ENCODE measurements around the gene TANGO2. TPM values are rescaled to one million over a fixed set of nuclear protein-coding genes. Genes with fewer than 3 reads are reported as not detected.
A peak's percentile ranks its signal among the peaks of the same experiment; 100 is the strongest.

The TANGO2 gene
- total and polyA plus RNA-seq, 5 donors from 2014 or later = 39.5 to 48.4 (median 43.2) TPM

GRCh38 chr22:20019661-20020532, 1.0 kb upstream of the TANGO2 start:
- Mint-ChIP-seq H3K9me3 (peaks cover 0 to 1% (median 0%) of the 10 kb centered on the region in 7 donors), H3K27me3 (peaks cover 11% of the 10 kb centered on the region), H3K27ac (peak overlapping the region; percentile 91 to 93 (median 92)), H3K4me1 (peaks cover 0 to 53% (median 23%) of the 10 kb centered on the region in 4 donors), H3K36me3 (no peaks in the 10 kb centered on the region), H3K4me3 (peak overlapping the region; percentile 90 to 95 (median 93))
- Histone ChIP-seq H3K4me1 (ENCODE audit: control insufficient read depth, insufficient read depth, low read length, poor library complexity, severe bottlenecking) (peaks cover 49% of the 10 kb centered on the region), H3K27me3 (ENCODE audit: control insufficient read depth, insufficient read depth, low read length) (no peaks in the 10 kb centered on the region), H3K4me3 (ENCODE audit: low read depth, low read length) (peak overlapping the region; percentile 79), H3K36me3 (ENCODE audit: control insufficient read depth, insufficient read depth, low read length) (no peaks in the 10 kb centered on the region), H3K9me3 (ENCODE audit: control insufficient read depth in 2 of 2, low read length in 2 of 2) (no peaks in the 10 kb centered on the region), H3K27ac (ENCODE audit: insufficient read depth, low read length, poor library complexity, severe bottlenecking) (peak overlapping the region; percentile 71)
- no peak for DNase-seq
- ATAC-seq (ENCODE audit: low read depth in 2 of 2) = no peak

DNA sequence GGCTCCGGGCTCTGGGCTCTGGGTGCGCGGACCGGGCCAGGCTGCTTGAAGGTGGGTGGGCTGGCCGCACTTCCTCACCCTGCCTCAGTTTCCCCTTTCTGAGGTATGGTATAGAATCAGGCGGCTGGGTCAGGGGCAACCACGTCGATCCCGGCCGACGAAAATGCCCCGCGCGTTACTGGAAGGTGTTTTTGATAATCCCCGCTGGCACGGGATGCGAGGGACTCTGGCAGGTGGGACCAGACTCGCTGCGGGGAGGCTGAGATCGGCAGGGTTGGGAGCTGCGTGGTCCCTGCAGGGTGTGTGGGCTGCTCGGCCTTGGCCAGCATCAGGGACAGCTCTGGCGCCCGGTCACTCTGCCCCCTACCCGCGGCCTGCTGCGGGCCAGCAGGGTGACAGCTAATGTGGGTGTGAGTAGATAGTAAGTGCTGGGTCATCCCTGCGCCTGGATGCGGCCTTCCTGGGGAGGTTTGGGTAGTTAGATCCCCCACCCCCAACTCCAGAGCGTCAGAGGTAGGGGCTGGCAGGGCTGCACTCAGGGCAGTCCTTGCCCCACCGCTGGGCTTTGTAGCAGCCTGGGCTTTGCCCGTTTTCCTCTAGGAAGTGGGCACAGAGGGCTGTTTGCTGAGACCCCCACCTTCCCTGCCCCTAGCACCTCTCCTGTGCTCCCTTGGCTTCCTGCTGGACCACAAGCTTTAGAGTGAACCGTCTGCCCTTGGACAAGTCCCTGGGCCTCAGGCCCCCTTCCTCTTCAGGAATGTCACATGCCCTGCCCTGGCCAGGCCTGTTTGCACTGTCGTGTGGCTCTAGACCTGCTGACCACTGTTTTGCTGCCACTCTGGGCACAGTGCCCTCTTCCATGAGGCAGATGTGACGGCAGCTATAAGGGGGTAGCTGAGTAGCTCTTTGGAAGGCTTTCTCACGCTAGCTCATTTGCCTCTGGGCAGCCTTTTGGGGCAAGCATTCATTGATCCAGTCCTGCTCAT, 579 bp downstream of the TANGO2 start:
- Mint-ChIP-seq H3K4me3 (peak overlapping the region; percentile 92 to 96 (median 94)), H3K9me3 (peaks cover 0 to 3% (median 0%) of the 10 kb centered on the region in 7 donors), H3K36me3 (peaks cover 5% of the 10 kb centered on the region), H3K27me3 (peaks cover 4% of the 10 kb centered on the region), H3K27ac (peak overlapping the region; percentile 74 to 93 (median 92)), H3K4me1 (peaks cover 0 to 63% (median 23%) of the 10 kb centered on the region in 4 donors)
- Histone ChIP-seq H3K4me3 (ENCODE audit: low read depth, low read length) (peak overlapping the region; percentile 77), H3K36me3 (ENCODE audit: control insufficient read depth, insufficient read depth, low read length) (no peaks in the 10 kb centered on the region), H3K27ac (ENCODE audit: insufficient read depth, low read length, poor library complexity, severe bottlenecking) (peak overlapping the region; percentile 78), H3K27me3 (ENCODE audit: control insufficient read depth, insufficient read depth, low read length) (no peaks in the 10 kb centered on the region), H3K9me3 (ENCODE audit: control insufficient read depth in 2 of 2, low read length in 2 of 2) (no peaks in the 10 kb centered on the region), H3K4me1 (ENCODE audit: control insufficient read depth, insufficient read depth, low read length, poor library complexity, severe bottlenecking) (peaks cover 43% of the 10 kb centered on the region)
- ATAC-seq (ENCODE audit: low read depth in 2 of 2) (no peak), DNase-seq (peak in 1 of 3 donors; percentile 32)

DNA sequence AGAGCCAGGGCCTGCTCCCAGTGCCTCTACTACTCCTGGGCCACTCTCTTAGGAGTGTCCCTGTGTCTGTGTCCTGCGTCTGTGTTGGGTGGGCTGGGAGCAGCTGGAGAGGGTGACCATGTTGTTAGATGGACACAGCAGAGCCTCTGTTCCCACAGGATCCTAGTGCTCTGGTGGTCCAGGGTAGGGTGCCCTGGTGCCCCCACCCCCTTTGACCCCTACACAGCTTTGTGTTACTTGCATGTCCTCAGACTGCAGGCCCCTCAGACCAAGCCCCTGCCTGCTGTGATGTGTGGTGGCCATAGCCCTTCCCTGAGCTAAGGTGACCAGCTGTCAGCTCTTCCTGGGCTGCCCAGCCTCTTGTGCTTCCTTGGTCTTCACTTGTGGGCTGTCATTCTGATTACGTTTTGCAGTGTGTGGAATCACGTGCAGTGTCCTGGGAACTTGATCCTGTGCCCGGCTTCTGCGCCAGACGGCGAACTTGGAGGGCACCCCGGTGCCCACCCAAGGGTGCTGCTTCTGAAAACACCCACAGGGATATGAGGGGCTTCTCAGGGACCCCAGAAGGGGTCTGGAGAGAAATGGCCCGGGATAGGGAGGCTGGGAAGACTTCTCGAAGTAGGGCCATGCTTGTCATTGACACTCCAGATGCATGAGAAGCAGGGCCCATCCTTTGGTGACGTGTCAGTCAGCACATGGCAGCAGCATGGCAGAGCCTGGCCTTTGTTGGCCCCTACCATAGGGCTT, 1.5 kb downstream of the TANGO2 start:
- ATAC-seq (ENCODE audit: low read depth in 2 of 2) (no peak), DNase-seq (no peak)
- H3K9me3 Mint-ChIP-seq = peaks cover 0 to 3% (median 0%) of the 10 kb centered on the region in 7 donors
- peak overlapping the region; percentile 74 to 93 (median 92) for H3K27ac Mint-ChIP-seq
- Histone ChIP-seq H3K27me3 (ENCODE audit: control insufficient read depth, insufficient read depth, low read length) (no peaks in the 10 kb centered on the region), H3K9me3 (ENCODE audit: control insufficient read depth in 2 of 2, low read length in 2 of 2) (no peaks in the 10 kb centered on the region), H3K4me1 (ENCODE audit: control insufficient read depth, insufficient read depth, low read length, poor library complexity, severe bottlenecking) (peaks cover 42% of the 10 kb centered on the region), H3K4me3 (ENCODE audit: low read depth, low read length) (peak overlapping the region; percentile 77), H3K36me3 (ENCODE audit: control insufficient read depth, insufficient read depth, low read length) (no peaks in the 10 kb centered on the region), H3K27ac (ENCODE audit: insufficient read depth, low read length, poor library complexity, severe bottlenecking) (no peak overlapping the region)
- peak overlapping the region; percentile 92 to 96 (median 94) for H3K4me3 Mint-ChIP-seq
- peaks cover 1% of the 10 kb centered on the region for H3K27me3 Mint-ChIP-seq
- H3K36me3 Mint-ChIP-seq = peaks cover 5% of the 10 kb centered on the region
- peaks cover 0 to 66% (median 25%) of the 10 kb centered on the region in 4 donors for H3K4me1 Mint-ChIP-seq

DNA sequence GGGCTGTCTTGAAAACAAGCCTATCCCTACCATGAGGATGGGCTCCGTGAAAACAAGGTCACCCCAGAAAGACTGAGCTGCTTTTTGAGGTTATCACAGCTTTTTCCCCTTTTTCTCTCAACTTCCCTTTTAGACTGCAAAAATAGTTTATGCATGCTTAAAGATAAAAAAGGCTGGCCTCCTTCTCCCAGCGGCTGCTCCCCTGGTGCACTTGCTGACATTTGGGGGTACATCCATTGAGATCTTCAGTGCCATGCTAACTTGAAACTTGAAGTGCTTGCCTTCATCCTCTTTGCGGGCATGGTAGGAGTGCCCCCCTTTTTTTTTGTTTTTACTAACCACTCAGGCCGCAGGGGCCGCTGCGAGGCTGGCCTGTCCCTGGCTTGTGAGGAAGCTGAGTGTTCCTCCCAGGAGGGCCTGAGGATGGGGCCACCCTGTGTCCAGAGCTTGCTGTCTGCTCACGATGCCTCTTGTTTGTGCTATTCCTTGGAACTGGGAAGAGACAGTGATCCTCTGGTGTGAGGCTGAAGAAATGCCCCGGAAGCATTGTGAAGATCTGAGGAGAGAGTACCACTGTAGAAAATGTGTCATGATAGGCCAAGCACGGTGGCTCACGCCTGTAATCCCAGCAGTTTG, 2.2 kb downstream of the TANGO2 start:
- DNase-seq (no peak), ATAC-seq (ENCODE audit: low read depth in 2 of 2) (no peak)
- Mint-ChIP-seq H3K36me3 (peaks cover 5% of the 10 kb centered on the region), H3K27ac (peak overlapping the region in 2 of 3 donors; percentile 35 to 36), H3K4me1 (peaks cover 3 to 65% (median 27%) of the 10 kb centered on the region in 4 donors), H3K4me3 (peak overlapping the region; percentile 92 to 96 (median 94)), H3K27me3 (no peaks in the 10 kb centered on the region), H3K9me3 (peaks cover 0 to 3% (median 0%) of the 10 kb centered on the region in 7 donors)
- no peaks in the 10 kb centered on the region for H3K9me3 ChIP-seq (ENCODE audit: control insufficient read depth in 2 of 2, low read length in 2 of 2)
- no peaks in the 10 kb centered on the region for H3K36me3 ChIP-seq (ENCODE audit: control insufficient read depth, insufficient read depth, low read length)
- no peak overlapping the region for H3K27ac ChIP-seq (ENCODE audit: insufficient read depth, low read length, poor library complexity, severe bottlenecking)
- no peaks in the 10 kb centered on the region for H3K27me3 ChIP-seq (ENCODE audit: control insufficient read depth, insufficient read depth, low read length)
- H3K4me3 ChIP-seq (ENCODE audit: low read depth, low read length) = no peak overlapping the region
- peaks cover 38% of the 10 kb centered on the region for H3K4me1 ChIP-seq (ENCODE audit: control insufficient read depth, insufficient read depth, low read length, poor library complexity, severe bottlenecking)

DNA sequence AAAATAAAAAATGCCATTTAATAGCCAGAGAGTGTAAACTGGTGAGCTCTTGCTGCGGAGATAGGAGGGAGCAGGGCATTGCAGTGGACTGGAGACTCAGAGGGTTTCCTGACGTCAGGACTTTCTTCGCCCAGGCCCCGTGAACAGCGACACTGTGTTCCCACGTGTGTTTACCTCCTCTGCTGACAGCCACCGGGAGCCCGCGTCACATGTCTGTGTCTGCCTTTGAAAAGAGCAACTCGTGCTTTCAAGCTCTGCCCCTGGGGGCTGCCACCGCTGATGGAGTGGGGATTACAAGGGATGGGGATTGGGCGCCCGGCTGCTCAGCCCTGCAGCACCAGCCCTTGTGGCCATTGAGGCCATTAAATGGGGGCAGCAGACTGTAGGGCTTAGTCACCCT, 3.3 kb downstream of the TANGO2 start:
- no peaks in the 10 kb centered on the region for H3K36me3 ChIP-seq (ENCODE audit: control insufficient read depth, insufficient read depth, low read length)
- Mint-ChIP-seq H3K27me3 (no peaks in the 10 kb centered on the region), H3K36me3 (peaks cover 5% of the 10 kb centered on the region), H3K4me1 (peaks cover 4 to 71% (median 30%) of the 10 kb centered on the region in 4 donors), H3K4me3 (peak overlapping the region in 2 of 4 donors; percentile 11 to 25), H3K27ac (no peak overlapping the region), H3K9me3 (peaks cover 0 to 3% (median 0%) of the 10 kb centered on the region in 7 donors)
- no peak for ATAC-seq (ENCODE audit: low read depth in 2 of 2)
- H3K27ac ChIP-seq (ENCODE audit: insufficient read depth, low read length, poor library complexity, severe bottlenecking) = no peak overlapping the region
- peaks cover 38% of the 10 kb centered on the region for H3K4me1 ChIP-seq (ENCODE audit: control insufficient read depth, insufficient read depth, low read length, poor library complexity, severe bottlenecking)
- no peak for DNase-seq
- H3K4me3 ChIP-seq (ENCODE audit: low read depth, low read length) = no peak overlapping the region
- no peaks in the 10 kb centered on the region for H3K9me3 ChIP-seq (ENCODE audit: control insufficient read depth in 2 of 2, low read length in 2 of 2)
- H3K27me3 ChIP-seq (ENCODE audit: control insufficient read depth, insufficient read depth, low read length) = no peaks in the 10 kb centered on the region

GRCh38 chr22:20024650-20025397, 3.9 kb downstream of the TANGO2 start:
- Mint-ChIP-seq H3K4me3 (peak overlapping the region in 3 of 4 donors; percentile 11 to 25 (median 13)), H3K36me3 (peaks cover 5% of the 10 kb centered on the region), H3K27ac (no peak overlapping the region), H3K27me3 (no peaks in the 10 kb centered on the region), H3K9me3 (peaks cover 0 to 3% (median 0%) of the 10 kb centered on the region in 7 donors), H3K4me1 (peaks cover 4 to 75% (median 29%) of the 10 kb centered on the region in 4 donors)
- no peak for ATAC-seq (ENCODE audit: low read depth in 2 of 2)
- H3K27ac ChIP-seq (ENCODE audit: insufficient read depth, low read length, poor library complexity, severe bottlenecking) = no peak overlapping the region
- H3K27me3 ChIP-seq (ENCODE audit: control insufficient read depth, insufficient read depth, low read length) = no peaks in the 10 kb centered on the region
- H3K4me3 ChIP-seq (ENCODE audit: low read depth, low read length) = no peak overlapping the region
- no peaks in the 10 kb centered on the region for H3K9me3 ChIP-seq (ENCODE audit: control insufficient read depth in 2 of 2, low read length in 2 of 2)
- H3K36me3 ChIP-seq (ENCODE audit: control insufficient read depth, insufficient read depth, low read length) = no peaks in the 10 kb centered on the region
- no peak for DNase-seq
- H3K4me1 ChIP-seq (ENCODE audit: control insufficient read depth, insufficient read depth, low read length, poor library complexity, severe bottlenecking) = peaks cover 38% of the 10 kb centered on the region
